ENCODE data around the gene PCAT6. TPM values are rescaled to one million over a fixed set of nuclear protein-coding genes. Genes with fewer than 3 reads are reported as not detected.
A peak's percentile ranks its signal among the peaks of the same experiment; 100 is the strongest.

The PCAT6 gene
- total RNA-seq, 1 experiment from 2014 or later, result 4.8 TPM

DNA sequence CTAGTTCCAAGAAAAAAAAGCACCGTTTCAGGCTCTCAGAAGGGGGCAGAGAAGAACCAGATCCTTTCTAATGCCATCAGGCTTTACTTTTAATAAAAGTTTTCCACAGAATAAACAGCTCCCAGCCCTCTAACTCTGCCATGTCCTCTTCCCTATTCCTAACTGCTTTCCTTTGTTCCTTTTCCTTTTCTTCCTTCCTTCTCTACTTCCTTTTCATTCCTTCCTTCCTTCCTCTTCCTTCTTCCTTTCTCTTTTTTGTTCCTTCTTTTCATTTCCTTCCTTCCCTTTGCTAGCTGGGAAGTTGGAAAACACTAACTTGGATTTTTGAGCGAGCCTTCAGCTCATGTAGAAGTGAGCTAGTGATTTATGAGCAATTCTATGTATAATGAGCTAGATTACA, 48.7 kb upstream of the PCAT6 start:
- Histone ChIP-seq H2AK5ac (ENCODE audit: insufficient read length, low read length) (no peak overlapping the region), H3K23ac (ENCODE audit: insufficient read length, low read depth, low read length) (no peak overlapping the region), H3K18ac (ENCODE audit: insufficient read length, low read depth, low read length) (no peak overlapping the region), H3K79me1 (ENCODE audit: insufficient read depth, low read depth, low read length, poor library complexity, severe bottlenecking) (peaks cover 3% of the 10 kb centered on the region), H3K27ac (ENCODE audit: insufficient read length, low read depth, low read length) (no peak overlapping the region), H2BK12ac (ENCODE audit: insufficient read length, low read depth, low read length) (no peak overlapping the region), H2BK120ac (ENCODE audit: low read depth, low read length, poor library complexity, severe bottlenecking) (no peak overlapping the region), H4K91ac (ENCODE audit: insufficient read length, low read depth, low read length) (no peak overlapping the region), H3K14ac (ENCODE audit: insufficient read depth, low read length) (no peak overlapping the region), H3K4me2 (ENCODE audit: insufficient read depth, insufficient read length, low read length) (no peak overlapping the region), H2BK15ac (ENCODE audit: low read depth, low read length) (no peak overlapping the region), H4K8ac (replicated peaks; ENCODE audit: insufficient read length, low read depth, low read length) (no peak overlapping the region), H3K23me2 (ENCODE audit: insufficient read length, low read depth, low read length, poor library complexity, severe bottlenecking) (no peaks in the 10 kb centered on the region), H3T11ph (ENCODE audit: low read length) (no peak overlapping the region), H3K56ac (ENCODE audit: insufficient read length, low read depth, low read length) (no peak overlapping the region), H3K9ac (ENCODE audit: extremely low read depth, insufficient read length, low read length) (no peak overlapping the region), H2AFZ (ENCODE audit: low read length) (no peak overlapping the region), H2BK20ac (ENCODE audit: low read depth, low read length, poor library complexity, severe bottlenecking) (no peak overlapping the region), H3K4me1 (ENCODE audit: insufficient read depth, low read length) (no peaks in the 10 kb centered on the region), H2BK5ac (ENCODE audit: insufficient read length, low read length) (no peak overlapping the region), H3K9me3 (ENCODE audit: control insufficient read depth, low read depth, low read length) (no peaks in the 10 kb centered on the region), H3K79me2 (ENCODE audit: insufficient read depth, low read length) (no peaks in the 10 kb centered on the region), H4K20me1 (ENCODE audit: control insufficient read depth, insufficient read depth, insufficient read length) (no peaks in the 10 kb centered on the region), H3K4ac (ENCODE audit: low read depth, low read length) (no peak overlapping the region), H4K5ac (ENCODE audit: insufficient read length, low read depth, low read length) (no peak overlapping the region), H3K27me3 (ENCODE audit: insufficient read depth, low read length) (no peaks in the 10 kb centered on the region)
- DNase-seq, result no peak
- no CpG with 5 or more reads among the region's 2 CpGs for WGBS (ENCODE audit: extremely low coverage, insufficient read length, low lambda C conversion rate)
- H3K27ac Mint-ChIP-seq, result peak overlapping the region in 2 of 3 experiments; percentile 83 to 91; a peak in 5 of 7 replicates
- TF ChIP-seq, protein P1, sequence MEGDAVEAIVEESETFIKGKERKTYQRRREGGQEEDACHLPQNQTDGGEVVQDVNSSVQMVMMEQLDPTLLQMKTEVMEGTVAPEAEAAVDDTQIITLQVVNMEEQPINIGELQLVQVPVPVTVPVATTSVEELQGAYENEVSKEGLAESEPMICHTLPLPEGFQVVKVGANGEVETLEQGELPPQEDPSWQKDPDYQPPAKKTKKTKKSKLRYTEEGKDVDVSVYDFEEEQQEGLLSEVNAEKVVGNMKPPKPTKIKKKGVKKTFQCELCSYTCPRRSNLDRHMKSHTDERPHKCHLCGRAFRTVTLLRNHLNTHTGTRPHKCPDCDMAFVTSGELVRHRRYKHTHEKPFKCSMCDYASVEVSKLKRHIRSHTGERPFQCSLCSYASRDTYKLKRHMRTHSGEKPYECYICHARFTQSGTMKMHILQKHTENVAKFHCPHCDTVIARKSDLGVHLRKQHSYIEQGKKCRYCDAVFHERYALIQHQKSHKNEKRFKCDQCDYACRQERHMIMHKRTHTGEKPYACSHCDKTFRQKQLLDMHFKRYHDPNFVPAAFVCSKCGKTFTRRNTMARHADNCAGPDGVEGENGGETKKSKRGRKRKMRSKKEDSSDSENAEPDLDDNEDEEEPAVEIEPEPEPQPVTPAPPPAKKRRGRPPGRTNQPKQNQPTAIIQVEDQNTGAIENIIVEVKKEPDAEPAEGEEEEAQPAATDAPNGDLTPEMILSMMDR (conservative IDR thresholded peaks at IDR 0.05), result no peak
- H3K9me3 Mint-ChIP-seq, result no peaks in the 10 kb centered on the region
- peaks cover 38 to 91% (median 87%) of the 10 kb centered on the region in 3 experiments; a peak in 6 of 7 replicates for H3K36me3 Mint-ChIP-seq (ENCODE audit: insufficient read depth in 1 of 3, low read depth in 3 of 3)
- H3K4me3 Mint-ChIP-seq, result no peak overlapping the region
- no peaks in the 10 kb centered on the region for H3K27me3 Mint-ChIP-seq (ENCODE audit: low read depth)
- no peaks in the 10 kb centered on the region for H3K4me1 Mint-ChIP-seq
